Left ventricle myocardium inferior (tissue), 1 donor: ENCODE results near the gene BTNL2. TPM values are rescaled to one million over a fixed set of nuclear protein-coding genes. Genes with fewer than 3 reads are reported as not detected.

Experiments
- DNase-seq: peaks from one replicate; pipeline ENCODE4 v3.0.0-alpha.2; 2020
- H3K27ac ChIP-seq: fragments of 200-600 bp; replicated peaks from 2 replicates; pipeline ENCODE4 v1.8.0; 2021
- H3K27me3 ChIP-seq: fragments of 200-600 bp; 2 replicates; pipeline ENCODE4 v1.8.0; 2021; ENCODE audit warnings: low read depth
- H3K36me3 ChIP-seq: fragments of 200-600 bp; 2 replicates; pipeline ENCODE4 v1.8.0; 2021
- H3K4me1 ChIP-seq: fragments of 200-600 bp; 2 replicates; pipeline ENCODE4 v1.8.0; 2021
- H3K4me3 ChIP-seq: fragments of 200-600 bp; 2 replicates; pipeline ENCODE4 v1.8.0; 2021; ENCODE audit warnings: mild to moderate bottlenecking, moderate library complexity
- H3K9me3 ChIP-seq: fragments of 200-600 bp; replicated peaks from 2 replicates; pipeline ENCODE4 v1.8.0; 2021
- CTCF ChIP-seq: fragments of 200-600 bp; IDR thresholded peaks from 2 replicates; pipeline ENCODE4 v1.8.0; 2021; ENCODE audit warnings: antibody characterized with exemption, mild to moderate bottlenecking, borderline replicate concordance
- intact Hi-C: fragments of 100-400 bp; cut with micrococcal nuclease; formaldehyde crosslinking; loops from one replicate; pipeline ENCODE4 v1.11.0; 2022
- long read RNA-seq: library from polyadenylated mRNA; unstranded; transcript quantifications from one replicate; pipeline ENCODE4 v2.0.0, GENCODE V29; 2021
- total RNA-seq: library from RNA; stranded (reverse); fragmentation: NEBNext Ultra II Directional; extraction: Animal tissue kit (Norgen Biotek cat#: 25700); gene quantifications from one replicate; pipeline ENCODE4 v1.2.1, GENCODE V29; 2021
- donor health status: DM: no; HTN: yes; CAD: no; lungs with severe emphysema.

Gene BTNL2
- total RNA-seq, result not detected
- long read RNA-seq, result 0 reads

GRCh38 chr6:32406857-32407256 lies at the start of gene BTNL2:
Gene BTNL2, minus strand, starts transcription at chr6:32407181. Its CDS starts 58 bp downstream, at chr6:32407123.
- Histone ChIP-seq H3K27ac (no peak within 1 kb of the TSS), H3K36me3 (no peaks in the 10 kb centered on the region), H3K27me3 (peaks cover 85% of the 10 kb centered on the region), H3K4me3 (no peak within 1 kb of the TSS), H3K9me3 (no peaks in the 10 kb centered on the region), H3K4me1 (no peaks in the 10 kb centered on the region)
- DNase-seq, result no peak
- intact Hi-C loops, result no loop called here
- no peak for TF ChIP-seq CTCF

- peaks cover under 1% of the 10 kb centered on the region for H3K36me3 ChIP-seq
- no peaks in the 10 kb centered on the region for H3K9me3 ChIP-seq
- H3K27me3 ChIP-seq, result peaks cover 9% of the 10 kb centered on the region
- TF ChIP-seq CTCF, result no peak
- intact Hi-C loops, result no loop called here
- no peak overlapping the region for H3K27ac ChIP-seq
- no peak for DNase-seq
- no peaks in the 10 kb centered on the region for H3K4me1 ChIP-seq
- no peak overlapping the region for H3K4me3 ChIP-seq
These were observed 42.2 kb upstream of the BTNL2 start for GRCh38 chr6:32449088-32449736.

- Histone ChIP-seq H3K4me3 (no peak overlapping the region), H3K4me1 (no peaks in the 10 kb centered on the region), H3K36me3 (peaks cover 12% of the 10 kb centered on the region), H3K27me3 (peaks cover 9% of the 10 kb centered on the region), H3K27ac (no peak overlapping the region), H3K9me3 (no peaks in the 10 kb centered on the region)
- intact Hi-C loops, result no loop called here
- no peak for DNase-seq
- no peak for TF ChIP-seq CTCF
These were observed 41.0 kb upstream of the BTNL2 start for GRCh38 chr6:32447932-32448331.

GRCh38 chr6:32445321-32445854 lies 38.4 kb upstream of the BTNL2 start:
- intact Hi-C loops, result no loop called here

GRCh38 chr6:32444433-32444832 lies 37.5 kb upstream of the BTNL2 start:
- H3K36me3 ChIP-seq, result peaks cover 21% of the 10 kb centered on the region
- no peak for TF ChIP-seq CTCF
- no peak overlapping the region for H3K27ac ChIP-seq
- H3K4me1 ChIP-seq, result no peaks in the 10 kb centered on the region
- no peak for DNase-seq
- intact Hi-C loops, result no loop called here
- no peaks in the 10 kb centered on the region for H3K9me3 ChIP-seq
- no peak overlapping the region for H3K4me3 ChIP-seq
- no peaks in the 10 kb centered on the region for H3K27me3 ChIP-seq

More at GRCh38 chr6:32445321-32445854, 38.4 kb upstream of the BTNL2 start:
- TF ChIP-seq CTCF, result no peak
- Histone ChIP-seq H3K36me3 (peaks cover 21% of the 10 kb centered on the region), H3K4me1 (no peaks in the 10 kb centered on the region), H3K27me3 (no peaks in the 10 kb centered on the region), H3K4me3 (no peak overlapping the region), H3K9me3 (no peaks in the 10 kb centered on the region), H3K27ac (no peak overlapping the region)
- no peak for DNase-seq
